Central memory CD8-positive, alpha-beta T cell (primary cell): ENCODE data around the gene OSBP.
"Not testable (repeated sequence)": the region's sequence is repeated elsewhere in the genome, so short reads cannot be mapped to it uniquely, and the experiment has no call there.

Experiments
- ATAC-seq: fragments of 150-1000 bp; cut with Tn5 transposase; replicated peaks from 2 replicates; pipeline ENCODE4 v1.10.0; 2022; ENCODE audit warnings: mild to moderate bottlenecking, moderate FRiP score, moderate number of reproducible peaks; ENCODE audit not compliant: poor library complexity, severe bottlenecking; ENCODE audit errors: extremely low read depth
- DNase-seq, 2 donors: peaks; one replicate each; pipeline ENCODE4 v3.0.0; 2021; ENCODE audit warnings: low spot score in 2 of 2
- H3K27ac Mint-ChIP-seq: one replicate; pipeline ENCODE4 v1.8.0; 2022; ENCODE audit warnings: low read depth, mild to moderate bottlenecking, moderate library complexity, mixed read lengths
- H3K27me3 Mint-ChIP-seq: one replicate; pipeline ENCODE4 v1.8.0; 2022; ENCODE audit warnings: mixed read lengths
- H3K36me3 Mint-ChIP-seq: one replicate; pipeline ENCODE4 v1.8.0; 2022; ENCODE audit warnings: mild to moderate bottlenecking, moderate library complexity, mixed read lengths; ENCODE audit not compliant: insufficient read depth
- H3K4me1 Mint-ChIP-seq: one replicate; pipeline ENCODE4 v1.8.0; 2022; ENCODE audit warnings: mixed read lengths
- H3K4me3 Mint-ChIP-seq: one replicate; pipeline ENCODE4 v1.8.0; 2022; ENCODE audit warnings: mild to moderate bottlenecking, moderate library complexity, mixed read lengths
- H3K9me3 Mint-ChIP-seq: one replicate; pipeline ENCODE4 v1.8.0; 2022; ENCODE audit warnings: mixed read lengths

OSBP gene

GRCh38 chr11:59545179-59546020 is 70.2 kb downstream of the OSBP start:
- Mint-ChIP-seq H3K27ac (no peak overlapping the region), H3K4me3 (no peak overlapping the region)

GRCh38 chr11:59544869-59545178 is 70.8 kb downstream of the OSBP start:
- peaks cover 3% of the 10 kb centered on the region for H3K36me3 Mint-ChIP-seq
- no peak overlapping the region for H3K4me3 Mint-ChIP-seq
- ATAC-seq (no peak), DNase-seq (no peak)
- peaks cover 11% of the 10 kb centered on the region for H3K4me1 Mint-ChIP-seq
- no peaks in the 10 kb centered on the region for H3K9me3 Mint-ChIP-seq
- H3K27me3 Mint-ChIP-seq: no peaks in the 10 kb centered on the region
- H3K27ac Mint-ChIP-seq: no peak overlapping the region

More at GRCh38 chr11:59545179-59546020, 70.2 kb downstream of the OSBP start:
- Mint-ChIP-seq H3K4me1 (peaks cover 12% of the 10 kb centered on the region), H3K9me3 (no peaks in the 10 kb centered on the region), H3K36me3 (peaks cover 7% of the 10 kb centered on the region), H3K27me3 (peaks cover 2% of the 10 kb centered on the region)
- DNase-seq (no peak), ATAC-seq (no peak)

GRCh38 chr11:59543713-59544112 is 71.9 kb downstream of the OSBP start:
- H3K27me3 Mint-ChIP-seq, ATAC-seq: not testable (repeated sequence)

GRCh38 chr11:59542142-59542810 is 73.3 kb downstream of the OSBP start:
- H3K36me3 Mint-ChIP-seq: no peaks in the 10 kb centered on the region
- no peak for DNase-seq
- H3K27ac Mint-ChIP-seq: no peak overlapping the region
- no peaks in the 10 kb centered on the region for H3K27me3 Mint-ChIP-seq
- no peak for ATAC-seq
- peaks cover 7% of the 10 kb centered on the region for H3K4me1 Mint-ChIP-seq
- H3K9me3 Mint-ChIP-seq: no peaks in the 10 kb centered on the region
- no peak overlapping the region for H3K4me3 Mint-ChIP-seq

More at GRCh38 chr11:59543713-59544112, 71.9 kb downstream of the OSBP start:
- not testable (repeated sequence) for H3K36me3 Mint-ChIP-seq, H3K4me3 Mint-ChIP-seq, H3K27ac Mint-ChIP-seq, H3K9me3 Mint-ChIP-seq, H3K4me1 Mint-ChIP-seq, DNase-seq

- no peak for DNase-seq
- ATAC-seq: no peak
- no peak overlapping the region for H3K27ac Mint-ChIP-seq
- peaks cover 14% of the 10 kb centered on the region for H3K27me3 Mint-ChIP-seq
- H3K36me3 Mint-ChIP-seq: no peaks in the 10 kb centered on the region
- no peak overlapping the region for H3K4me3 Mint-ChIP-seq
- peaks cover 11% of the 10 kb centered on the region for H3K4me1 Mint-ChIP-seq
- H3K9me3 Mint-ChIP-seq: no peaks in the 10 kb centered on the region
These were observed 80.9 kb downstream of the OSBP start for GRCh38 chr11:59534676-59535075.

- Mint-ChIP-seq H3K36me3 (no peaks in the 10 kb centered on the region), H3K9me3 (no peaks in the 10 kb centered on the region), H3K4me3 (no peak overlapping the region), H3K27me3 (peaks cover 14% of the 10 kb centered on the region), H3K27ac (no peak overlapping the region), H3K4me1 (peaks cover 8% of the 10 kb centered on the region)
- DNase-seq: no peak
- ATAC-seq: no peak
These were observed 83.0 kb downstream of the OSBP start for GRCh38 chr11:59532620-59533019.

- peaks cover 25% of the 10 kb centered on the region for H3K27me3 Mint-ChIP-seq
- H3K9me3 Mint-ChIP-seq: no peaks in the 10 kb centered on the region
- H3K4me1 Mint-ChIP-seq: no peaks in the 10 kb centered on the region
- H3K4me3 Mint-ChIP-seq: no peak overlapping the region
- DNase-seq: no peak
- H3K27ac Mint-ChIP-seq: no peak overlapping the region
- no peak for ATAC-seq
- no peaks in the 10 kb centered on the region for H3K36me3 Mint-ChIP-seq
These were observed 86.9 kb downstream of the OSBP start for GRCh38 chr11:59528711-59529110.
